Right kidney (tissue), 9 donors: ENCODE measurements around the gene LIPM.

ENCODE experiments used
- DNase-seq: peaks from one replicate; pipeline ENCODE4 v3.0.0-alpha.2; 2016
- long read RNA-seq, 8 donors: transcript quantifications; one replicate each; lab custom pipeline, GENCODE V29; 2026

LIPM gene
- long read RNA-seq, donor 1 = 0 reads
- long read RNA-seq, donor 2 = 0 reads
- long read RNA-seq, donor 3 = 0 reads
- long read RNA-seq, donor 4 = 0 reads
- long read RNA-seq, donor 5 = 0 reads
- long read RNA-seq, donor 6 = 0 reads
- long read RNA-seq, donor 7 = 0 reads
- long read RNA-seq, donor 8 = 0 reads

- DNase-seq = no peak
Measured at GRCh38 chr10:88802523-88803285, at the start of gene LIPM. Gene LIPM, plus strand, starts transcription at chr10:88802730. Its CDS starts 167 bp downstream, at chr10:88802897.

GRCh38 chr10:88754287-88754686 is 48.2 kb upstream of the LIPM start:
- no peak for DNase-seq

- DNase-seq = no peak
Measured at GRCh38 chr10:88755753-88756152, 46.8 kb upstream of the LIPM start.

GRCh38 chr10:88756660-88757059 is 45.9 kb upstream of the LIPM start:
- no peak for DNase-seq

- no peak for DNase-seq
Measured at GRCh38 chr10:88759366-88760101, 43.0 kb upstream of the LIPM start, which contains the start of gene LIPN. Gene LIPN, plus strand, starts transcription at chr10:88760020. Its CDS starts 1,386 bp downstream, at chr10:88761406.

GRCh38 chr10:88762906-88763305 is 39.6 kb upstream of the LIPM start:
- DNase-seq = no peak

GRCh38 chr10:88763441-88763840 is 39.1 kb upstream of the LIPM start:
- DNase-seq = no peak

- no peak for DNase-seq
Measured at GRCh38 chr10:88764110-88764509, 38.4 kb upstream of the LIPM start.

- no peak for DNase-seq
Measured at GRCh38 chr10:88765816-88766215, 36.7 kb upstream of the LIPM start.

- no peak for DNase-seq
Measured at GRCh38 chr10:88769384-88769783, 33.1 kb upstream of the LIPM start.

- DNase-seq = no peak
Measured at GRCh38 chr10:88781206-88781605, 21.3 kb upstream of the LIPM start.

GRCh38 chr10:88782222-88782621 is 20.3 kb upstream of the LIPM start:
- DNase-seq = no peak

GRCh38 chr10:88783724-88784123 is 18.8 kb upstream of the LIPM start:
- no peak for DNase-seq

GRCh38 chr10:88786032-88786770 is 16.3 kb upstream of the LIPM start:
- no peak for DNase-seq

GRCh38 chr10:88787463-88787862 is 15.1 kb upstream of the LIPM start:
- no peak for DNase-seq

GRCh38 chr10:88788924-88789323 is 13.6 kb upstream of the LIPM start:
- DNase-seq = no peak

GRCh38 chr10:88791924-88792323 is 10.6 kb upstream of the LIPM start:
- DNase-seq = no peak

- no peak for DNase-seq
Measured at GRCh38 chr10:88792661-88793060, 9.9 kb upstream of the LIPM start.

GRCh38 chr10:88793712-88794299 is 8.7 kb upstream of the LIPM start:
- no peak for DNase-seq

- no peak for DNase-seq
Measured at GRCh38 chr10:88794731-88795130, 7.8 kb upstream of the LIPM start.

GRCh38 chr10:88800152-88801125 is 2.1 kb upstream of the LIPM start:
- DNase-seq = no peak
